Aorta (tissue), 5 donors: ENCODE results near the gene HOXD4. TPM values are rescaled to one million over a fixed set of nuclear protein-coding genes. Genes with fewer than 3 reads are reported as not detected.

Experiments
- ATAC-seq: fragments of 200-7000 bp; cut with Tn5 transposase; one replicate; pipeline ENCODE4 v1.9.1; 2022; ENCODE audit warnings: moderate library complexity; ENCODE audit not compliant: low FRiP score
- DNase-seq, 2 donors: peaks; one replicate each; pipeline ENCODE4 v3.0.0-alpha.2; 2020
- H3K27ac ChIP-seq, 2 donors: one replicate each; pipeline ENCODE4 v1.5.1; 2013; ENCODE audit warnings: low read length in 2 of 2, mild to moderate bottlenecking in 2 of 2, moderate library complexity in 2 of 2, control low read depth in 1 of 2, inconsistent platforms in 1 of 2, low read depth in 1 of 2
- H3K27me3 ChIP-seq, 2 donors: one replicate each; pipeline ENCODE4 v1.6.1; 2013; ENCODE audit warnings: control low read depth in 1 of 2, low read length in 1 of 2, mild to moderate bottlenecking in 1 of 2, moderate library complexity in 1 of 2; ENCODE audit not compliant: insufficient read depth in 2 of 2, control insufficient read depth in 1 of 2
- H3K36me3 ChIP-seq, 2 donors: one replicate each; pipeline ENCODE4 v1.6.1; 2013; ENCODE audit warnings: control low read depth in 1 of 2, low read length in 1 of 2, mild to moderate bottlenecking in 1 of 2; ENCODE audit not compliant: insufficient read depth in 2 of 2, control insufficient read depth in 1 of 2
- H3K4me1 ChIP-seq, 2 donors: one replicate each; pipeline ENCODE4 v1.6.1; 2013; ENCODE audit warnings: low read length in 2 of 2, control low read depth in 1 of 2, mild to moderate bottlenecking in 1 of 2, moderate library complexity in 1 of 2; ENCODE audit not compliant: insufficient read depth in 2 of 2, control insufficient read depth in 1 of 2
- H3K4me3 ChIP-seq, 2 donors: one replicate each; pipeline ENCODE4 v1.5.1; 2013; ENCODE audit warnings: low read length in 2 of 2, control low read depth in 1 of 2, mild to moderate bottlenecking in 1 of 2
- H3K9me3 ChIP-seq: one replicate; pipeline ENCODE4 v1.6.1; 2013; ENCODE audit warnings: mild to moderate bottlenecking, low read length; ENCODE audit not compliant: control insufficient read depth
- WGBS, 2 donors: extraction: QIAGEN DNeasy Blood & Tissue Kit; methylation state at CpG; one replicate each; pipeline ENCODE4 v1.1.7; 2013; 5-methylcytosine and 5-hydroxymethylcytosine counted together
- intact Hi-C, 2 donors: fragments of 100-400 bp; cut with DNase I; formaldehyde crosslinking; loops; one replicate each; pipeline versions ENCODE4 v1.14.2 to v1.15.0; 2022
- polyA plus RNA-seq, 2 donors: library from polyadenylated mRNA; stranded (reverse); fragments of 200-250 nt; gene quantifications; one replicate each; pipeline ENCODE4 v1.2.3, GENCODE V29; 2013
- total RNA-seq, 2 donors: library from RNA; stranded (reverse); fragmentation: NEBNext Ultra II Directional; extraction: Animal tissue kit (Norgen Biotek cat#: 25700); gene quantifications; one replicate each; pipeline ENCODE4 v1.2.1, GENCODE V29; 2021
- donor health status: healthy with polysubstance abuse.
- donor health status: Bipolar disorder and iron deficiency.
- donor health status: DM: no; HTN: no; CAD: no.
- donor health status: DM: no; HTN: no; CAD: no.
- donor health status: DM: yes; HTN: yes; CAD: no.

The HOXD4 gene
- total and polyA plus RNA-seq, 4 donors = 7.7 to 9.8 (median 7.7) TPM; not detected in 1

GRCh38 chr2:176162911-176163671 lies 11.7 kb downstream of the HOXD4 start:
- H3K27ac ChIP-seq = no peak overlapping the region
- peaks cover 1% of the 10 kb centered on the region for H3K9me3 ChIP-seq
- WGBS, 2 donors = 54% methylated on average over 29 of the region's 29 CpGs
- no peak overlapping the region for H3K4me3 ChIP-seq
- H3K36me3 ChIP-seq = no peaks in the 10 kb centered on the region
- DNase-seq = no peak
- no peaks in the 10 kb centered on the region for H3K4me1 ChIP-seq
- intact Hi-C loops = no loop called here
- no peak for ATAC-seq
- H3K27me3 ChIP-seq = peaks cover 0 to 5% of the 10 kb centered on the region in 2 donors

- no peak for ATAC-seq
- no peak overlapping the region for H3K4me3 ChIP-seq
- H3K4me1 ChIP-seq = no peaks in the 10 kb centered on the region
- H3K9me3 ChIP-seq = peaks cover 1% of the 10 kb centered on the region
- WGBS, 2 donors = 73 to 80% methylated on average over 12 of the region's 12 CpGs
- no peak overlapping the region for H3K27ac ChIP-seq
- intact Hi-C loops = no loop called here
- DNase-seq = no peak
- H3K36me3 ChIP-seq = no peaks in the 10 kb centered on the region
- peaks cover 0 to 5% of the 10 kb centered on the region in 2 donors for H3K27me3 ChIP-seq
Measured at GRCh38 chr2:176163672-176164056, 12.3 kb downstream of the HOXD4 start.

- Histone ChIP-seq H3K9me3 (peaks cover 1% of the 10 kb centered on the region), H3K36me3 (no peaks in the 10 kb centered on the region), H3K27ac (no peak overlapping the region), H3K4me1 (no peaks in the 10 kb centered on the region), H3K4me3 (no peak overlapping the region), H3K27me3 (peaks cover 0 to 5% of the 10 kb centered on the region in 2 donors)
- DNase-seq = no peak
- WGBS, 2 donors = 72 to 74% methylated on average over 13 of the region's 13 CpGs
- intact Hi-C loops = no loop called here
- ATAC-seq = no peak
Measured at GRCh38 chr2:176164201-176164600, 12.9 kb downstream of the HOXD4 start.

- ATAC-seq (no peak), DNase-seq (no peak)
- Histone ChIP-seq H3K27ac (no peak overlapping the region), H3K4me1 (no peaks in the 10 kb centered on the region), H3K4me3 (no peak overlapping the region), H3K36me3 (no peaks in the 10 kb centered on the region), H3K27me3 (peaks cover 0 to 5% of the 10 kb centered on the region in 2 donors), H3K9me3 (peaks cover 1% of the 10 kb centered on the region)
- WGBS, 2 donors = 22 to 32% methylated on average over 52 of the region's 52 CpGs
- intact Hi-C loops = no loop called here
Measured at GRCh38 chr2:176164611-176165369, 13.4 kb downstream of the HOXD4 start.

- ATAC-seq (peak; percentile 17), DNase-seq (no peak)
- Histone ChIP-seq H3K4me3 (no peak overlapping the region), H3K36me3 (no peaks in the 10 kb centered on the region), H3K9me3 (peaks cover 1% of the 10 kb centered on the region), H3K27me3 (peaks cover 0 to 5% of the 10 kb centered on the region in 2 donors), H3K4me1 (no peaks in the 10 kb centered on the region), H3K27ac (no peak overlapping the region)
- WGBS, 2 donors = 47 to 48% methylated on average over 26 of the region's 26 CpGs
- intact Hi-C loops = no loop called here
Measured at GRCh38 chr2:176165370-176166050, 14.2 kb downstream of the HOXD4 start.

- H3K9me3 ChIP-seq = peaks cover 1% of the 10 kb centered on the region
- peaks cover 0 to 5% of the 10 kb centered on the region in 2 donors for H3K27me3 ChIP-seq
- ATAC-seq = no peak
- H3K27ac ChIP-seq = no peak overlapping the region
- DNase-seq = no peak
- no peaks in the 10 kb centered on the region for H3K4me1 ChIP-seq
- H3K36me3 ChIP-seq = no peaks in the 10 kb centered on the region
- no peak overlapping the region for H3K4me3 ChIP-seq
- intact Hi-C loops = no loop called here
- 79 to 92% methylated on average over 2 of the region's 2 CpGs for WGBS, 2 donors
Measured at GRCh38 chr2:176166272-176166671, 14.9 kb downstream of the HOXD4 start.

GRCh38 chr2:176167398-176167797 lies 16.0 kb downstream of the HOXD4 start:
- no peak for ATAC-seq

GRCh38 chr2:176169181-176169580 lies 17.8 kb downstream of the HOXD4 start:
- Histone ChIP-seq H3K9me3 (peaks cover 1% of the 10 kb centered on the region), H3K27ac (no peak overlapping the region), H3K36me3 (no peaks in the 10 kb centered on the region), H3K27me3 (peaks cover 0 to 3% of the 10 kb centered on the region in 2 donors), H3K4me1 (no peaks in the 10 kb centered on the region), H3K4me3 (no peak overlapping the region)
- intact Hi-C loops = no loop called here
- ATAC-seq (no peak), DNase-seq (no peak)
- WGBS, 2 donors = 89 to 90% methylated on average over 5 of the region's 5 CpGs

More at GRCh38 chr2:176167398-176167797, 16.0 kb downstream of the HOXD4 start:
- H3K27ac ChIP-seq = no peak overlapping the region
- peaks cover 1% of the 10 kb centered on the region for H3K9me3 ChIP-seq
- H3K27me3 ChIP-seq = peaks cover 0 to 3% of the 10 kb centered on the region in 2 donors
- no peaks in the 10 kb centered on the region for H3K4me1 ChIP-seq
- H3K4me3 ChIP-seq = no peak overlapping the region
- intact Hi-C loops = no loop called here
- DNase-seq = no peak
- 71 to 81% methylated on average over 1 of the region's 1 CpG for WGBS, 2 donors
- H3K36me3 ChIP-seq = no peaks in the 10 kb centered on the region
